GM21367 (cell line): ENCODE data around the gene PTPRD.

ENCODE experiments used
- ATAC-seq: cut with Tn5 transposase; IDR thresholded peaks from one replicate; pipeline ENCODE4 v1.9.1; 2021; ENCODE audit not compliant: unreplicated experiment

Gene PTPRD

GRCh38 chr9:8637626-8638025, 1975.2 kb downstream of the PTPRD start:
- ATAC-seq: no peak

DNA sequence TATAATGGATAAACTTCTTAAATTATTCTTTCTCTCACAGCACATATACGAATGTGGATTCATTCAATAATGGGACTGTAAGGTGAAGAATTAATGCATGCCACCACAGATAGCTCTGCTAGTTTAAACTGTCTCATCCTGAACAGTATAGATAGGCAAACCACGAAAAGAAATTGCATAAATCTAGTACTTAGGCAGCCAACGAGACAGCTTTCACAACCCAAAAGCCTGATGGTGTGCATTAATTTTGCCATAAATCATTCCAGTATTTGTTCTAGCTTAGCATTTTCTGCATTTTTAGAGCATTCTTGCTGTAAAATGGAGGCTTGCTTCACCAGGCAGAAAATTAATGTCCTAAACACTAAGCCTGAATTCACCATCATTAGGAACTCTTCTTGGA, 1979.0 kb downstream of the PTPRD start:
- ATAC-seq: no peak

- no peak for ATAC-seq
Observed at GRCh38 chr9:8632493-8632892, 1980.3 kb downstream of the PTPRD start.

DNA sequence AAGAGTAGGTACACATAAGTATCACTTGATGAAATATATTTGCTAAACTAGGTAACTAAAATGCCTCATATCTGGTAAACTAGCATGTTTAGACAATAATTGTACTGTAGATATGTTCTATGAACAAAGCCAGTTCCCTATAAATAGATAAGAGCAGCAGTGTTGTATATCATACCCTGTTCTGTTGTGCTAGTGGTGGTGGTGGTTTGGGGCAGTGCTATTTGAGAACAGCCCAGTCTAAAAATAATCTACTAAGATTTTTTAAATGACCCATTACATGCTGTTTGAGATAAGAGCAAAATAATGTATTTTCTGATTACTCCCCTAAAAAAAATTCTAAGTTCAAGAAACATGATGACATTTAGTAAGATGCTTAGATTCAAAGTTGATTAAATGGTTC, 1984.0 kb downstream of the PTPRD start:
- no peak for ATAC-seq

GRCh38 chr9:8627976-8628679, 1984.7 kb downstream of the PTPRD start:
- ATAC-seq: no peak

- ATAC-seq: no peak
Observed at GRCh38 chr9:8622871-8623270, 1989.9 kb downstream of the PTPRD start.

DNA sequence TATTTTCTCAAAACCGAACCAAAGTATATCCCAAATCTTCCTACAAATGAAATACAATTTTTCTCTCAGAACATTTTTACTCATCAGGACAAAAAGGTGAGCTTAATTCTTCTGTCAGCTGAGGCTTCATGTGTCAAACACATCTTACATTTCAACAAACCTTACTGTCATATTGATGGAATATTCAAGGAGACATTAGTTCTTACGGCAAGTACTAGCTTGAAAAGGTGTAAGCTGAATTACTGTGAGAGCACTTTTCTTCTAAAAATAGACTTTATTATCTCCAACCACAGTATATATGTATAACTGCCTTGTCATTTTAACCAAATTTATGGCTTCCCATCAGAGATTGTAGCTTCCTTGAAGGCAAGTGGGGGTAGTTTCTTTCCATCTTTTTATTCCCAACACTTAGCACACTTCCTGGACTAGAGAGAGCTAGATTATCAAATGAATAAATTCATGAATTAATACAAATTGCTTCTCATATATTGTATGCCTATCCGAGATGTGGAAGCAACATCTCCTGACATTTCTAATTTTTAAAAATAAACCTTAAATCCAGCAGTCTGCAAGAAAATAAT, 1990.5 kb downstream of the PTPRD start:
- ATAC-seq: no peak

GRCh38 chr9:8621416-8621815, 1991.4 kb downstream of the PTPRD start:
- no peak for ATAC-seq

DNA sequence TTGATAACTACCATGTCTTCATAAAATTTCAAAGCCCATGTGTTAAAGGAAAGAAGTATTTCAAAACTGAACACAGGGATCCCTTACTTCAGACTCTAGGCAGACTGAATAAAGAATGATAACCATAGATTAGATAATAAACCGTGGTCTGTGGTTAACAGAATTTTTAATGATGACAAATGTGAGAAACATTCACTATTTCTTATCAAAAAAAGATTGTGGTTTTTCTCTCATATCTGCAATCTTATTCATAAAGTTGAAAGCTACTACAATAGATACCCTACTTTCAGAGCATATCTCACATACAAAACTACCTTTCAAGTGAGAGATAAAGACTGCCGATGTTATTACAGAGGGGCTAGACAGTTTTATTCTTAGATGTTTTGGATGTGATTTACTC, 1996.4 kb downstream of the PTPRD start:
- ATAC-seq: no peak

- ATAC-seq: no peak
Observed at GRCh38 chr9:8614926-8615440, 1997.8 kb downstream of the PTPRD start.

DNA sequence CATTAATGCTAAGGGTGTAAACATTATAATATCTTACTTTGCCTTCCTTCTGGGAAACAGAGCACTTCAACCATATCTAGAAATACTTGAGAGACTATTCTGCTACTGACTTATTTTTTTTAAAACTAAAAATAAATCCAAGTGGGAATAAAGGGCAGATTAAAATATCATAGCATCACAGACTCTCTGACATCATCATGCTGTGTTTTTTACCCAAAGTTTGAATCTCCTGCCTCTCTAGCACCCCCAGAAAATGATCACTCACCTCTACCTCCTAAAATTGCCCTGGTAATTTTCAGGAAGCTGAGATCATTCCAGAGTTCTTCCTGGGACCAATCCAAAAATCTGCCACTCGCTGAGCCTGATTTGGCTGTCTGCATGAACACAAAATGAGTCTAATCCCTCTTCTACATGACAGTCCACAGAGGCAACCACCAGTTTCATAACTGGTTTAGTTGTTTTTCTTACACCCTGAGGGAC, 1999.4 kb downstream of the PTPRD start:
- ATAC-seq: no peak

GRCh38 chr9:8611153-8611552, 2001.6 kb downstream of the PTPRD start:
- no peak for ATAC-seq

DNA sequence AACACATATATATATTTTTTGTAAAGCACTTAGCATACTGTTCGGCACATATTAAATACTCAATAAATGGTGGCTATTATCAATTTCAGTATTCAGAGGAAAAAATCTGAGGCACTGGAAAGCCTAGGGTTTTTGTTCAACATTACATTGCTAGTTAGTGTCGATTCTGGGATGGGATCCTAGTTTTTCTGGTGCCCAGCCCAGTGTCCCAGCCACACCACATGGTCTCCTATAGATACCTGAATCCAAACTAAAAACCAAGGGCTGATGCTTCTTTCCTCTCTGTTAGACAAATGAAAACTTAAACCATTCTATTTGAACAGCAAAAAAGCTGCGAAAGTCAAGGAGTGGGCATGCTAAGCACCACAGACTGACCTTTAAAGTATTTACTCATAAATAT, 2002.5 kb downstream of the PTPRD start:
- no peak for ATAC-seq

DNA sequence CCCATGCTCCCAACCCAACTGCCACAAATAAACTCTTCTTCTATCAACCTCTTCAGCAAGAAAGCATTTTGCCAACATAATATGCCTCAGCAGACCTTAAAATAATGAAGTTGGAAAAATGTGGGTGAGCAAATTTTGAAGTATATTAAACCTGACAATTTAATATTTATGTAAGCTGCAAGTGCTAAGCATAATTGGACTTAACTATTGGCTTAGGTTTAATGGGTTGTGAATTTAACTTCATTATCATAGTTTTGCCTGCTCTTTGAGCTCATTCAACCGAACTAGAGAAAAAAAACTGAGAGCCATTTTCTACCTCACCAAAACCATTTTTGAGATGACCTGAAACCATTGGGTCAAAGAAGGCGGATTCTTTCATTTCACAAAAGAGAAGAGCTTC, 2007.7 kb downstream of the PTPRD start:
- ATAC-seq: no peak

DNA sequence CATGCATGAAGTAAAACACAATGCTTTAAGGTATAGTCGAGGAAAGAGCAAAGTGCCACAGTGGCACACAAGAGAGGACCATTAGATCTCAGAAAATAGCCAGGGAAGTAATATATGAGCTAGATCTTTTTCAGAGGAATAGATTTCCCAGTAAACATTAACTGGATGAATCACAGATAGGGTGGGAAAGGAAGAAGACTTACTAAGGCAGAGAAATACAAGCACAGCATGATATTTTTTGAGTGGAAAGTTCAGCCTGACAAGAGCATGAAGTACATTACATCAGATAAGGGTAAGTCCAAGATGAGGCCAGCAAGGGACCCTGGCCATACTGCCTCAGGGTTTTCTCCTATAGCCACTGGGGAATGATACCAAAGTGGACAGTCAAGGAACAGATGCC, 2008.6 kb downstream of the PTPRD start:
- ATAC-seq: no peak

DNA sequence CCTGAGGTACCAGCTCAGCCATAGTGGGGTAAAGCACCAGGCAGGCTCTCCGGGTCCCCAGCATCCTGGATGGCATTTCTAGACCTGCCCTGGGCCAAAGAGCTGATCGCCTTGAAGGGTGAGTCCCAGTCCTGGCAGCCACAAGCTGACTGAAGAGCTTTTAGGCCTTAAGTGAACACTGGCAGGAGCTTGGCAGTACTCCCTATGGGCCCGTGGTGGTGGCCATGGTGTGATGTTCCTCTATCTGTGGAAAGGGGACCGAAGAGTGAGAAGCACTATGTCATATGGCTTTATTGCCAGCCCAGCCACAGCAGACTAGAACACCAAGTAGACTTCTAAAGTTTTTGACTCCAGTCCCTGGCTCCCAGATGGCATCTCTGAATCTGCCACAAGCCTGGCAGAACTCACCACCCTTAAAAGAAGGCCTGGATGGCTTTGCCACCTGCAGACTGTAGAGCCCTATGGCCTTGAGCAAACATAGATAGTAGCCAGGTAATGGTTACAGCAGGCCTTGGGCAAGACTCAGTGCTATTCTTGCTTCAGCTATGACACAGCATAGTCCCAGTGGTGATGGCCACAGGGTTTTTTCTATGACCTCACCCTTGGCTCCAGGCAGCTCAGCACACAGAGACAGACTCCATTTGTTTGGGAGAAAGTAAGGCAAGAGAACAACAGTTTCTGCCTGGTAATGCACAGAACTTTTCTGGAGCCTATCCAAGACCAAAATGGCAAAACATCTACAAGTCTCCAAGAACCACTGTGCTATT, 2011.7 kb downstream of the PTPRD start:
- no peak for ATAC-seq

DNA sequence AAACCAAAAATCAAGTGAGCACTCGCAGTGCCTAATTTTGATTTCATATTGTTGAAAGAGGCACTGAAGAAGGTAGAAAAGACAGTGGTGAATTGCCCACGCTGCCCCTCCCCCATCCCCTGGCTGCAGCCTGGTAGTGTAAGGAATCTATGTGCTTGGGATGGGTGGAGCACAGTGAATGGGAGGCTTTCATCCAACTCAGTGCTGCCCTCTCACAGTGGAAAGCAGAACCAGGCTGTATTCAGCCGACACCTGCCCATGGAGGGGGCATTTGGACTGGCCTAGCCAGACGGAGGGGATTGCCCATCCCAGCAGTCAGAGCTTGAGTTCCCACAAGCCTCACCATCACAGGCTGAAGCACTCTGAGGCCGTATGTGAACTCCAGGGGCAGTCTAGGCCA, 2012.9 kb downstream of the PTPRD start:
- no peak for ATAC-seq

- no peak for ATAC-seq
Observed at GRCh38 chr9:8589476-8589875, 2023.3 kb downstream of the PTPRD start.

DNA sequence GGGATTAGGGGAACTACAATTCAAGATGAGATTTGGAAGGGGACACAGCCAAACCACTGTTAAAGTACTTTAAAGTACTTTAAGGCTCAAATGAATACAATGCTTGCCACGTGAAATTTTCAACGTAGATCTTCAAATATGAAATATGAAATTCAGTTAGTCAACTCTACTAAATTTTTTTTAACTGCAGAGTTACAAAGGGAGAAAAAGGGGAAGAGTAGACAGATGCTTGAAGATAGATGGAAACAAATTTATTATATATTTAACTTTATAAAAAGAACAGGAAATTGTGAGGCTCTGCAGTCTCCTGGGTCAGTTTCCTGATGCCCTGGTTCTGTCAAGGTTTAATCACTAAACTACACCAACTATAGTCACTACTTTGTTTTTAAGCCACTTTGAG, 2027.8 kb downstream of the PTPRD start:
- ATAC-seq: no peak

GRCh38 chr9:8579661-8580060, 2033.1 kb downstream of the PTPRD start:
- no peak for ATAC-seq

DNA sequence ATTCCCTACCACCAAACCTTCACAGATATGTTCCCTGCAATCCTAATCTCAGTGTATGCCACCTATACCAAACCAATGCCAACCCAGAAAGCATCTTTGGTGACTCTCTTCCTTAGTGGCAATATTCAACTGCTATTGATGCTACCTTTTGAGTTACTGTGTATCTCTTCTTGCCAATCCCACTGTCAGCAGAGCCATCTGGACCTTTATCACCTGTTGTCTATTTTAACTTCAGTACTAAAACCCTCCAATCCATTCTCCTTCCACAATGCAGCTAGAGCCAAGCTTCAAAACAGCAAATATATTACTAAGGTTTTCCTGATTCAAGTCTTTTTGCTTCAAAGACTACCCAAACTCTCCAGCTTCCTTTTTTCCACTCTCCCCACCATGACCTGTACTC, 2036.1 kb downstream of the PTPRD start:
- ATAC-seq: no peak

DNA sequence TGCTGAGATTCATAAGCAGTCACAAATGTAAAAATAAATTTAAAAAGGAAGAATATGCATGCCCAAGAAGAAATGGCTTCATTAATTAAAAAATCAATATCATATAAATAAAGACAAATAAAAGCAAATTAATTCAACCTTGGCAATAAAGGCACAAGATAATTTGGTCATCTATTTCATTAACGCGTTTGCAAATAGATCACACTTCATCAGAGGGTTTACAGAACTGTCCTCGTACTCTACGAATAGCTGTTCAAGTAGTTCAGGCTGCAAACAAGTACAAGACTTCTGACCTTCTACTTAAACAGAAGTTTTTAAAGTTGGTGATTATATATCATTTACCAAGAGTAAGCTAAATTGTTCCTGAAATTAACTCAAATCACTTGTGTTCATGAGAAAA, 2038.0 kb downstream of the PTPRD start:
- ATAC-seq: no peak
